GM23338 (cell line): ENCODE measurements around the gene FMN1. TPM values are rescaled to one million over a fixed set of nuclear protein-coding genes. Genes with fewer than 3 reads are reported as not detected.

Experiments used
- ATAC-seq: fragments of 200-7000 bp; cut with Tn5 transposase; 3 replicates; pipeline ENCODE4 v1.9.1; 2020
- DNase-seq: peaks from one replicate; pipeline ENCODE4 v3.0.0-alpha.2; 2015; ENCODE audit warnings: low spot score
- H2AFZ ChIP-seq: fragments of 200-600 bp; sonication (generic); 2 replicates; pipeline ENCODE4 v1.8.0; 2016; ENCODE audit warnings: antibody characterized with exemption, mild to moderate bottlenecking, moderate library complexity
- H3F3A ChIP-seq: fragments of 200-600 bp; sonication (generic); replicated peaks from 2 replicates; pipeline ENCODE4 v1.8.0; 2017; ENCODE audit warnings: antibody characterized with exemption, mixed run types, low read depth
- H3K27ac ChIP-seq: fragments of 200-600 bp; sonication (generic); 2 replicates; pipeline ENCODE4 v1.6.1; 2016; ENCODE audit warnings: low read depth
- H3K27me3 ChIP-seq: fragments of 200-600 bp; sonication (generic); 2 replicates; pipeline ENCODE4 v1.8.0; 2016; ENCODE audit warnings: mild to moderate bottlenecking, mixed run types, moderate library complexity; ENCODE audit not compliant: insufficient read depth
- H3K36me3 ChIP-seq: fragments of 200-600 bp; sonication (generic); 2 replicates; pipeline ENCODE4 v1.8.0; 2016; ENCODE audit warnings: mild to moderate bottlenecking; ENCODE audit not compliant: insufficient read depth
- H3K4me1 ChIP-seq: fragments of 200-600 bp; sonication (generic); 2 replicates; pipeline ENCODE4 v1.8.0; 2016; ENCODE audit warnings: mild to moderate bottlenecking, moderate library complexity; ENCODE audit not compliant: insufficient read depth
- H3K4me2 ChIP-seq: fragments of 200-600 bp; sonication (generic); 2 replicates; pipeline ENCODE4 v1.7.1; 2017; ENCODE audit warnings: mixed run types
- H3K4me3 ChIP-seq: fragments of 200-600 bp; sonication (generic); 2 replicates; pipeline ENCODE4 v1.6.1; 2016; ENCODE audit warnings: mixed run types
- H3K79me2 ChIP-seq: fragments of 200-600 bp; sonication (generic); replicated peaks from 2 replicates; pipeline ENCODE4 v1.8.0; 2017; ENCODE audit warnings: mild to moderate bottlenecking; ENCODE audit not compliant: insufficient read depth
- H3K9me2 ChIP-seq: fragments of 200-600 bp; sonication (generic); 2 replicates; pipeline ENCODE4 v1.8.0; 2017; ENCODE audit not compliant: insufficient read depth
- H4K20me1 ChIP-seq: fragments of 200-600 bp; sonication (generic); replicated peaks from 2 replicates; pipeline ENCODE4 v1.8.0; 2017; ENCODE audit warnings: mild to moderate bottlenecking; ENCODE audit not compliant: insufficient read depth
- H3K27ac Mint-ChIP-seq: 2 replicates; pipeline ENCODE4 v1.8.0; 2020; ENCODE audit warnings: inconsistent platforms, mild to moderate bottlenecking, moderate library complexity, mixed read lengths
- H3K27me3 Mint-ChIP-seq: 3 replicates; pipeline ENCODE4 v1.8.0; 2022; ENCODE audit warnings: low read depth, mild to moderate bottlenecking, moderate library complexity, mixed read lengths, inconsistent platforms; ENCODE audit not compliant: insufficient read depth, poor library complexity
- H3K36me3 Mint-ChIP-seq: 3 replicates; pipeline ENCODE4 v1.8.0; 2021; ENCODE audit warnings: low read depth, mild to moderate bottlenecking, inconsistent platforms, moderate library complexity, mixed read lengths
- H3K4me1 Mint-ChIP-seq: 3 replicates; pipeline ENCODE4 v1.8.0; 2020; ENCODE audit warnings: mild to moderate bottlenecking, inconsistent platforms, mixed read lengths
- H3K4me3 Mint-ChIP-seq: 3 replicates; pipeline ENCODE4 v1.8.0; 2021; ENCODE audit warnings: moderate library complexity, mild to moderate bottlenecking, inconsistent platforms, mixed read lengths
- H3K9me3 Mint-ChIP-seq: 3 replicates; pipeline ENCODE4 v1.8.0; 2020; ENCODE audit warnings: moderate library complexity, mild to moderate bottlenecking, inconsistent platforms, mixed read lengths
- polyA plus RNA-seq: library from polyadenylated mRNA; unstranded; fragments of >200 nt; fragmentation: Nextera tagmentation; extraction: Ambion mirVana; gene quantifications from 2 replicates; pipeline ENCODE4 v1.2.1, GENCODE V29; 2016
- total RNA-seq: library from RNA; depleted of rRNA; stranded (reverse); fragments of >200 nt; shearing (Covaris generic); gene quantifications from 2 replicates; pipeline ENCODE4 v1.2.3, GENCODE V29; 2014
- TF ChIP-seq, protein P1 (sequence below), 2 experiments: fragments of 200-600 bp in 1 of 2; sonication (generic) in 1 of 2; conservative IDR thresholded peaks; 2 replicates each; pipeline versions ENCODE4 v1.5.1 to v1.6.1; 2016 to 2017; ENCODE audit warnings: antibody characterized with exemption in 2 of 2, low read depth in 2 of 2, mild to moderate bottlenecking in 2 of 2, moderate library complexity in 1 of 2
- TF ChIP-seq, protein P2 (sequence below): fragments of 250-450 bp; sonication (Bioruptor Pico); IDR thresholded peaks from 2 replicates; pipeline ENCODE4 v1.5.0; 2020; ENCODE audit warnings: mild to moderate bottlenecking, moderate library complexity

FMN1 gene
- total and polyA plus RNA-seq, 2 experiments from 2014 or later: 1.2 to 1.6 TPM

DNA sequence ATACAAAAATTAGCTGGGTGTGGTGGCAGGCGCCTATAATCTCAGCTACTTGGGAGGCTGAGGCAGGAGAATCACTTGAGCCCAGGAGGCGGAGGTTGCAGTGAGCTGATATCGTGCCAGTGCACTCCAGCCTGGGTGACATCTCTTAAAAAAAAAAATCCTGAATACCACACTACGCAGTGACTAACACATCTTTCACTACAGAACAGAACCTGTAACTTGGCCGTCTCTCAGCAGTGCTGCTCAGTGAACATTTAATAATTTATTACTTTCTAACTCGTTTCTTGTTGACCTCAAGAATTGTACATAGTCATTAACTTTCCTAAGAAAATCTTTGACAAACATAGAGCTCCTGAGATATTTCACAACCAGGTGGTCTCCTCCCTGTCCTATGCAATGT, 472.9 kb downstream of the FMN1 start:
- Histone ChIP-seq H3K36me3 (no peaks in the 10 kb centered on the region), H3F3A (no peaks in the 10 kb centered on the region; the same call in 1 of the 2 replicates), H4K20me1 (no peaks in the 10 kb centered on the region), H3K27ac (no peak overlapping the region), H3K4me2 (no peak overlapping the region), H3K4me1 (peaks cover 17% of the 10 kb centered on the region), H3K9me2 (no peaks in the 10 kb centered on the region), H3K27me3 (peaks cover 63% of the 10 kb centered on the region), H2AFZ (no peak overlapping the region), H3K79me2 (no peaks in the 10 kb centered on the region), H3K4me3 (no peak overlapping the region)
- Mint-ChIP-seq H3K27ac (no peak overlapping the region), H3K27me3 (peaks cover 45% of the 10 kb centered on the region), H3K36me3 (no peaks in the 10 kb centered on the region; the same call in 2 of the 3 replicates), H3K4me3 (no peak overlapping the region), H3K4me1 (peaks cover 12% of the 10 kb centered on the region), H3K9me3 (peaks cover 5% of the 10 kb centered on the region; the same call in 1 of the 3 replicates)
- DNase-seq (no peak), ATAC-seq (no peak)
- TF ChIP-seq, protein P1, sequence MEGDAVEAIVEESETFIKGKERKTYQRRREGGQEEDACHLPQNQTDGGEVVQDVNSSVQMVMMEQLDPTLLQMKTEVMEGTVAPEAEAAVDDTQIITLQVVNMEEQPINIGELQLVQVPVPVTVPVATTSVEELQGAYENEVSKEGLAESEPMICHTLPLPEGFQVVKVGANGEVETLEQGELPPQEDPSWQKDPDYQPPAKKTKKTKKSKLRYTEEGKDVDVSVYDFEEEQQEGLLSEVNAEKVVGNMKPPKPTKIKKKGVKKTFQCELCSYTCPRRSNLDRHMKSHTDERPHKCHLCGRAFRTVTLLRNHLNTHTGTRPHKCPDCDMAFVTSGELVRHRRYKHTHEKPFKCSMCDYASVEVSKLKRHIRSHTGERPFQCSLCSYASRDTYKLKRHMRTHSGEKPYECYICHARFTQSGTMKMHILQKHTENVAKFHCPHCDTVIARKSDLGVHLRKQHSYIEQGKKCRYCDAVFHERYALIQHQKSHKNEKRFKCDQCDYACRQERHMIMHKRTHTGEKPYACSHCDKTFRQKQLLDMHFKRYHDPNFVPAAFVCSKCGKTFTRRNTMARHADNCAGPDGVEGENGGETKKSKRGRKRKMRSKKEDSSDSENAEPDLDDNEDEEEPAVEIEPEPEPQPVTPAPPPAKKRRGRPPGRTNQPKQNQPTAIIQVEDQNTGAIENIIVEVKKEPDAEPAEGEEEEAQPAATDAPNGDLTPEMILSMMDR (conservative IDR thresholded peaks at IDR 0.05; ENCODE audit: low read depth in 2 of 2): no peak
- TF ChIP-seq, protein P2, sequence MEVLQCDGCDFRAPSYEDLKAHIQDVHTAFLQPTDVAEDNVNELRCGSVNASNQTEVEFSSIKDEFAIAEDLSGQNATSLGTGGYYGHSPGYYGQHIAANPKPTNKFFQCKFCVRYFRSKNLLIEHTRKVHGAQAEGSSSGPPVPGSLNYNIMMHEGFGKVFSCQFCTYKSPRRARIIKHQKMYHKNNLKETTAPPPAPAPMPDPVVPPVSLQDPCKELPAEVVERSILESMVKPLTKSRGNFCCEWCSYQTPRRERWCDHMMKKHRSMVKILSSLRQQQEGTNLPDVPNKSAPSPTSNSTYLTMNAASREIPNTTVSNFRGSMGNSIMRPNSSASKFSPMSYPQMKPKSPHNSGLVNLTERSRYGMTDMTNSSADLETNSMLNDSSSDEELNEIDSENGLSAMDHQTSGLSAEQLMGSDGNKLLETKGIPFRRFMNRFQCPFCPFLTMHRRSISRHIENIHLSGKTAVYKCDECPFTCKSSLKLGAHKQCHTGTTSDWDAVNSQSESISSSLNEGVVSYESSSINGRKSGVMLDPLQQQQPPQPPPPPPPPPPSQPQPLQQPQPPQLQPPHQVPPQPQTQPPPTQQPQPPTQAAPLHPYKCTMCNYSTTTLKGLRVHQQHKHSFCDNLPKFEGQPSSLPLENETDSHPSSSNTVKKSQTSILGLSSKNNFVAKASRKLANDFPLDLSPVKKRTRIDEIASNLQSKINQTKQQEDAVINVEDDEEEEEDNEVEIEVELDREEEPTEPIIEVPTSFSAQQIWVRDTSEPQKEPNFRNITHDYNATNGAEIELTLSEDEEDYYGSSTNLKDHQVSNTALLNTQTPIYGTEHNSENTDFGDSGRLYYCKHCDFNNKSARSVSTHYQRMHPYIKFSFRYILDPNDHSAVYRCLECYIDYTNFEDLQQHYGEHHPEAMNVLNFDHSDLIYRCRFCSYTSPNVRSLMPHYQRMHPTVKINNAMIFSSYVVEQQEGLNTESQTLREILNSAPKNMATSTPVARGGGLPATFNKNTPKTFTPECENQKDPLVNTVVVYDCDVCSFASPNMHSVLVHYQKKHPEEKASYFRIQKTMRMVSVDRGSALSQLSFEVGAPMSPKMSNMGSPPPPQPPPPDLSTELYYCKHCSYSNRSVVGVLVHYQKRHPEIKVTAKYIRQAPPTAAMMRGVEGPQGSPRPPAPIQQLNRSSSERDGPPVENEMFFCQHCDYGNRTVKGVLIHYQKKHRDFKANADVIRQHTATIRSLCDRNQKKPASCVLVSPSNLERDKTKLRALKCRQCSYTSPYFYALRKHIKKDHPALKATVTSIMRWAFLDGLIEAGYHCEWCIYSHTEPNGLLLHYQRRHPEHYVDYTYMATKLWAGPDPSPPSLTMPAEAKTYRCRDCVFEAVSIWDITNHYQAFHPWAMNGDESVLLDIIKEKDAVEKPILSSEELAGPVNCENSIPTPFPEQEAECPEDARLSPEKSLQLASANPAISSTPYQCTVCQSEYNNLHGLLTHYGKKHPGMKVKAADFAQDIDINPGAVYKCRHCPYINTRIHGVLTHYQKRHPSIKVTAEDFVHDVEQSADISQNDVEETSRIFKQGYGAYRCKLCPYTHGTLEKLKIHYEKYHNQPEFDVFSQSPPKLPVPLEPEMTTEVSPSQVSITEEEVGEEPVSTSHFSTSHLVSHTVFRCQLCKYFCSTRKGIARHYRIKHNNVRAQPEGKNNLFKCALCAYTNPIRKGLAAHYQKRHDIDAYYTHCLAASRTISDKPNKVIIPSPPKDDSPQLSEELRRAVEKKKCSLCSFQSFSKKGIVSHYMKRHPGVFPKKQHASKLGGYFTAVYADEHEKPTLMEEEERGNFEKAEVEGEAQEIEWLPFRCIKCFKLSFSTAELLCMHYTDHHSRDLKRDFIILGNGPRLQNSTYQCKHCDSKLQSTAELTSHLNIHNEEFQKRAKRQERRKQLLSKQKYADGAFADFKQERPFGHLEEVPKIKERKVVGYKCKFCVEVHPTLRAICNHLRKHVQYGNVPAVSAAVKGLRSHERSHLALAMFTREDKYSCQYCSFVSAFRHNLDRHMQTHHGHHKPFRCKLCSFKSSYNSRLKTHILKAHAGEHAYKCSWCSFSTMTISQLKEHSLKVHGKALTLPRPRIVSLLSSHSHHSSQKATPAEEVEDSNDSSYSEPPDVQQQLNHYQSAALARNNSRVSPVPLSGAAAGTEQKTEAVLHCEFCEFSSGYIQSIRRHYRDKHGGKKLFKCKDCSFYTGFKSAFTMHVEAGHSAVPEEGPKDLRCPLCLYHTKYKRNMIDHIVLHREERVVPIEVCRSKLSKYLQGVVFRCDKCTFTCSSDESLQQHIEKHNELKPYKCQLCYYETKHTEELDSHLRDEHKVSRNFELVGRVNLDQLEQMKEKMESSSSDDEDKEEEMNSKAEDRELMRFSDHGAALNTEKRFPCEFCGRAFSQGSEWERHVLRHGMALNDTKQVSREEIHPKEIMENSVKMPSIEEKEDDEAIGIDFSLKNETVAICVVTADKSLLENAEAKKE: no peak
